K562 (cell line): Measurements from ENCODE around the gene ANKDD1A. TPM values are rescaled to one million over a fixed set of nuclear protein-coding genes. Genes with fewer than 3 reads are reported as not detected.

ENCODE experiments used
- ATAC-seq: fragments of 200-7000 bp; cut with Tn5 transposase; 3 replicates; pipeline ENCODE4 v1.9.1; 2020; ENCODE audit warnings: moderate library complexity
- BruUV-seq: library from RNA; stranded (reverse); fragments of 400-500 nt; replicated peaks from 2 replicates; lab custom pipeline; 2021; lab: Mats Ljungman, UMichigan
- CTCF ChIA-PET: fragments of 300-600 bp; formaldehyde crosslinking; extraction: SDS; loops from one replicate; lab custom pipeline; 2021; ENCODE audit warnings: low intra/inter-chr PET ratio; lab: Yijun Ruan, JAX
- POLR2A ChIA-PET: fragments of 300-600, 350-650 bp; sonication (Branson Sonifier 250); formaldehyde crosslinking; extraction: SDS; loops from one replicate; lab custom pipeline; 2021; ENCODE audit warnings: antibody characterized with exemption, inconsistent platforms; lab: Yijun Ruan, JAX
- DNase-seq, 4 experiments: peaks; one replicate each; pipeline versions ENCODE4 v3.0.0 to v3.0.0-alpha.2; 2011 to 2018; ENCODE audit warnings: low spot score in 3 of 4, mixed read lengths in 3 of 4; ENCODE audit errors: extremely low read depth in 1 of 4
- FAIRE-seq: peaks from 2 replicates; lab custom pipeline; 2011; peaks lifted over from hg19 to GRCh38; lab: Jason Lieb, UNC
- H2AFZ ChIP-seq: 2 replicates; pipeline ENCODE4 v1.6.0; 2011; ENCODE audit warnings: low read depth, low read length, control low read depth, inconsistent platforms
- H3K27ac ChIP-seq: fragments of 200-600 bp; 3 replicates; pipeline ENCODE4 v1.8.0; 2011; ENCODE audit warnings: low read depth, mild to moderate bottlenecking, control low read depth, inconsistent platforms, low read length, moderate library complexity, mixed read lengths; ENCODE audit errors: extremely low read depth
- H3K27me3 ChIP-seq, 2 experiments: fragments of 300-600 bp in 1 of 2; 2 replicates in 1 of 2; 3 replicates in 1 of 2; pipeline versions ENCODE4 v1.6.0 to v1.8.0; 2011; ENCODE audit warnings: inconsistent platforms in 2 of 2, low read length in 2 of 2, mild to moderate bottlenecking in 1 of 2, mixed read lengths in 1 of 2, moderate library complexity in 1 of 2; ENCODE audit not compliant: control insufficient read depth in 2 of 2, insufficient read depth in 2 of 2
- H3K36me3 ChIP-seq: fragments of 300-600 bp; 3 replicates; pipeline ENCODE4 v1.8.0; 2011; ENCODE audit warnings: mild to moderate bottlenecking, low read length, inconsistent platforms; ENCODE audit not compliant: control insufficient read depth, insufficient read depth
- H3K4me1 ChIP-seq, 2 experiments: fragments of 200-600 bp in 1 of 2; replicated peaks in 1 of 2; 2 replicates in 1 of 2; 3 replicates in 1 of 2; pipeline versions ENCODE4 v1.5.1 to v1.8.0; 2011; ENCODE audit warnings: inconsistent platforms in 2 of 2, low read length in 2 of 2, mild to moderate bottlenecking in 1 of 2, mixed read lengths in 1 of 2, moderate library complexity in 1 of 2; ENCODE audit not compliant: control insufficient read depth in 2 of 2, insufficient read depth in 2 of 2
- H3K4me2 ChIP-seq: 2 replicates; pipeline ENCODE4 v1.6.1; 2011; ENCODE audit warnings: low read length, control low read depth, inconsistent platforms, mixed read lengths; ENCODE audit not compliant: insufficient read depth
- H3K4me3 ChIP-seq: fragments of 200-600 bp; sonication (generic), shearing (Covaris generic); 2 replicates; pipeline ENCODE4 v1.5.1; 2016; ENCODE audit warnings: control low read depth, inconsistent platforms
- H3K79me2 ChIP-seq: fragments of 200-600 bp; 3 replicates; pipeline ENCODE4 v1.8.0; 2011; ENCODE audit warnings: low read length, inconsistent platforms; ENCODE audit not compliant: control insufficient read depth, insufficient read depth
- H3K9ac ChIP-seq, 2 experiments: 2 replicates each; pipeline versions ENCODE4 v1.6.0 to v1.6.1; 2011; ENCODE audit warnings: low read depth in 2 of 2, low read length in 2 of 2, control low read depth in 1 of 2, inconsistent platforms in 1 of 2, mild to moderate bottlenecking in 1 of 2, mixed read lengths in 1 of 2; ENCODE audit not compliant: insufficient read depth in 1 of 2
- H3K9me1 ChIP-seq: one replicate; pipeline ENCODE4 v1.6.0; 2011; ENCODE audit warnings: inconsistent platforms, mild to moderate bottlenecking, low read length, moderate library complexity; ENCODE audit not compliant: control insufficient read depth, insufficient read depth
- H3K9me3 ChIP-seq: replicated peaks from 2 replicates; pipeline ENCODE4 v1.5.1; 2011; ENCODE audit warnings: low read depth, low read length, inconsistent platforms; ENCODE audit not compliant: control insufficient read depth, insufficient read depth
- H4K20me1 ChIP-seq: replicated peaks from 2 replicates; pipeline ENCODE4 v1.6.1; 2011; ENCODE audit warnings: low read length, inconsistent platforms, mixed read lengths; ENCODE audit not compliant: control insufficient read depth, insufficient read depth
- ASH1L ChIP-seq: fragments of 450-650 bp; IDR thresholded peaks from 2 replicates; pipeline ENCODE4 v1.6.1; 2018; ENCODE audit warnings: borderline replicate concordance, mild to moderate bottlenecking, low read depth; ENCODE audit not compliant: partially characterized antibody
- FOXJ3 ChIP-seq: sonication (generic); formaldehyde crosslinking; IDR thresholded peaks from 2 replicates; pipeline ENCODE4 v1.4.0; 2020; ENCODE audit warnings: mild to moderate bottlenecking, missing genetic modification reagents
- GABPA ChIP-seq: fragments of 200-800 bp; sonication (Bioruptor generic); conservative IDR thresholded peaks from 2 replicates; pipeline ENCODE4 v1.6.1; 2016; ENCODE audit warnings: low read depth, missing genetic modification characterization, missing compliant biosample characterization
- SAP30 ChIP-seq: fragments of 200-600 bp; sonication (generic); IDR thresholded peaks from 2 replicates; pipeline ENCODE4 v1.6.1; 2012; ENCODE audit warnings: borderline replicate concordance, low read depth, mild to moderate bottlenecking, moderate library complexity, low read length, control low read depth, inconsistent platforms; ENCODE audit not compliant: insufficient read depth, poor library complexity, severe bottlenecking
- SP2 ChIP-seq: IDR thresholded peaks from 2 replicates; pipeline ENCODE4 v1.6.1; 2011; ENCODE audit warnings: mild to moderate bottlenecking, low read depth, low read length, moderate library complexity; ENCODE audit not compliant: poor library complexity, severe bottlenecking; ENCODE audit errors: extremely low read depth
- THRA ChIP-seq: fragments of 450-650 bp; IDR thresholded peaks from 2 replicates; pipeline ENCODE4 v1.6.1; 2017; ENCODE audit warnings: mild to moderate bottlenecking, moderate library complexity
- WGBS: fragments of 100-300 bp; shearing (Covaris generic); methylation state at CpG from one replicate; pipeline ENCODE4 v1.1.6; 2016; ENCODE audit warnings: low coverage, mixed read lengths; ENCODE audit not compliant: insufficient coverage; ENCODE audit errors: missing lambda C conversion rate; 5-methylcytosine and 5-hydroxymethylcytosine counted together
- in situ Hi-C: fragments of 300-500 bp; cut with MboI; formaldehyde crosslinking; loops from 4 replicates; pipeline ENCODE4 v1.15.0; 2018; ENCODE audit warnings: inconsistent platforms, mixed read lengths
- intact Hi-C: fragments of 100-400 bp; cut with micrococcal nuclease; formaldehyde crosslinking; loops from 2 replicates; pipeline ENCODE4 v1.14.2; 2022
- polyA plus RNA-seq, 8 experiments: library from polyadenylated mRNA; depleted of rRNA in 4 of 8; stranded (reverse) in 5 of 8; unstranded in 3 of 8; fragments of >200 nt; fragmentation: Nextera tagmentation in 2 of 8; fragmentation: Illumina TruSeq in 1 of 8; extraction: Ambion mirVana in 2 of 8; extraction: Trizol in 1 of 8; gene quantifications; 2 replicates each; pipeline versions ENCODE4 v1.2.1 to v1.2.3, GENCODE V29; 2011 to 2014; ENCODE audit warnings: inconsistent platforms in 1 of 8, missing spikeins in 1 of 8
- total RNA-seq, 7 experiments: library from RNA; depleted of rRNA in 6 of 7; stranded (reverse); fragments of >200 nt in 6 of 7; fragmentation: Illumina TruSeq in 2 of 7; extraction: Trizol in 2 of 7; gene quantifications; 2 replicates each; pipeline versions ENCODE4 v1.2.1 to v1.2.3, GENCODE V29; 2011 to 2021; ENCODE audit warnings: low replicate concordance in 1 of 7
- TF ChIP-seq, protein P1 (sequence below): fragments of 250-450 bp; sonication (Bioruptor Pico); IDR thresholded peaks from 2 replicates; pipeline ENCODE4 v1.8.0; 2022; ENCODE audit warnings: moderate library complexity, mild to moderate bottlenecking, inconsistent platforms

Gene ANKDD1A
- total and polyA plus RNA-seq, 9 of the 15 experiments (the other 6 are each of a cell fraction or from before 2014, with no cell fraction given): 0.08 to 0.80 (median 0.43) TPM

- 44% methylated on average over 3 of the region's 3 CpGs for WGBS
- no peak for ATAC-seq
- intact Hi-C loops (loop anchor here (5.0 to 10.0 kb wide), 2 partner anchors 92 to 164 kb away; no protein-coding TSS in a partner anchor), in situ Hi-C loops (loop anchor here (5.0 kb wide), 1 partner anchor 174 kb away; no protein-coding TSS in a partner anchor)
- ChIA-PET CTCF (interaction anchor here (0.6 to 2.1 kb wide), 5 partner anchors 9 to 175 kb away, joined by 3 to 16 read pairs (median 5); no protein-coding TSS in a partner anchor), POLR2A (no interaction called here)
- peaks cover 2 to 19% of the 10 kb centered on the region in 2 experiments; a peak in 3 of 5 replicates for H3K27me3 ChIP-seq
- no peak for FAIRE-seq
- H3K9me1 ChIP-seq: no peaks in the 10 kb centered on the region
- peaks cover 0 to 7% of the 10 kb centered on the region in 2 experiments; a peak in 3 of 5 replicates for H3K4me1 ChIP-seq
- no peaks in the 10 kb centered on the region for H3K79me2 ChIP-seq
- H3K9me3 ChIP-seq: no peaks in the 10 kb centered on the region
- no peaks in the 10 kb centered on the region for H4K20me1 ChIP-seq
- no peak overlapping the region for H3K4me2 ChIP-seq
- TF ChIP-seq GABPA (tag) (no peak), ASH1L (no peak), SP2 (no peak), FOXJ3 (CRISPR knock-in tag) (no peak), THRA (no peak), SAP30 (no peak)
- TF ChIP-seq, protein P1, sequence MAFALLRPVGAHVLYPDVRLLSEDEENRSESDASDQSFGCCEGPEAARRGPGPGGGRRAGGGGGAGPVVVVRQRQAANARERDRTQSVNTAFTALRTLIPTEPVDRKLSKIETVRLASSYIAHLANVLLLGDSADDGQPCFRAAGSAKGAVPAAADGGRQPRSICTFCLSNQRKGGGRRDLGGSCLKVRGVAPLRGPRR (CRISPR knock-in tag): no peak
- no peak for DNase-seq
- no peak overlapping the region for H3K9ac ChIP-seq
- no TSS peak for BruUV-seq
- H3K27ac ChIP-seq: no peak overlapping the region
- no peak overlapping the region for H2AFZ ChIP-seq
- no peak overlapping the region for H3K4me3 ChIP-seq
- H3K36me3 ChIP-seq: no peaks in the 10 kb centered on the region
These were observed 5.3 kb upstream of the ANKDD1A start for GRCh38 chr15:64906402-64906801.
